Stimulated activated CD4-positive, alpha-beta T cell treated with anti-CD3 and anti-CD28 coated beads, Interleukin-4, amount 100 ng/mL, for 24 hours (primary cell): ENCODE data around the gene SPTAN1.

Source experiments
- DNase-seq: peaks from one replicate; pipeline ENCODE4 v3.0.0-alpha.2; 2020

SPTAN1 gene

DNA sequence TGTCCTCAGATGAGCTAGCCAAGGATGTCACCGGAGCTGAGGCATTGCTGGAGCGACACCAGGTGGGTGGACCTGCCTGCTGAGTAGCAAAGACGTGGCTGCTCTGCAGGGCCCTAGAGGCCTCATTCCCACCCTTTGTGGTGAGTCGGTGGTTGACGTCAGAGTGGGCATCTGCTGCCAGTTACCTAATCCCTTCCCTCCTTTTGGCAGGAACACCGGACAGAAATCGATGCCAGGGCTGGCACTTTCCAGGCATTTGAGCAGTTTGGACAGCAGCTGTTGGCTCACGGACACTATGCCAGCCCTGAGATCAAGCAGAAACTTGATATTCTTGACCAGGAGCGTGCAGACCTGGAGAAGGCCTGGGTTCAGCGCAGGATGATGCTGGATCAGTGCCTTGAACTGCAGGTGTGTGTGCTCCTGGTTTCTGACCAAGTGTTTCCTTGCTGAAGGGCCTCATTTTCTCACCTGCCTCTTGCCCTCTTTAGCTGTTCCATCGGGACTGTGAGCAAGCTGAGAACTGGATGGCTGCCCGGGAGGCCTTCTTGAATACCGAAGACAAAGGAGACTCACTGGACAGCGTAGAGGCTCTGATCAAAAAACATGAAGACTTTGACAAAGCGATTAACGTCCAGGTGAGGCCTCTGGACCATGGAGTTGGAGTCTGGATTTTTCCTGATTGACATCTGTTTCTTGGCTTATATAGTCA lies 55.4 kb downstream of the SPTAN1 start:
- DNase-seq, result no peak

DNA sequence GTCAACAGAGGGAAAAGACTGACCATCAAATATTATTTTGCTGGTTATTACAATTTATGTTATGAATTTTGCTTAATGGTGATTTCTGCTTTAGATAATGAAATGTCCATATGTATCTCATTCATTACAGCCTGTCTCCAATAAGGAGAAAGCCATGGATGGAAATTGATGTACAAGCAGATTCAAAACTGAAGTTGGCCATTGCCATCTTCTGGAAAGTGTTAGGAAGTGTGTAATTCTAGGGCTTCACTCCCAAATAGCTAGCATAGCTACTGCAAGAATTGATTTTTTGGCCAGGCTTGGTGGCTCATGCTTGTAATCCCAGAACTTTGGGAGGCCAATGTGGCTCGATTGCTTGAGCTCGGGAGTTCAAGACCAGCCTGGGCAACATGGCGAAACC lies 58.5 kb downstream of the SPTAN1 start:
- no peak for DNase-seq

DNA sequence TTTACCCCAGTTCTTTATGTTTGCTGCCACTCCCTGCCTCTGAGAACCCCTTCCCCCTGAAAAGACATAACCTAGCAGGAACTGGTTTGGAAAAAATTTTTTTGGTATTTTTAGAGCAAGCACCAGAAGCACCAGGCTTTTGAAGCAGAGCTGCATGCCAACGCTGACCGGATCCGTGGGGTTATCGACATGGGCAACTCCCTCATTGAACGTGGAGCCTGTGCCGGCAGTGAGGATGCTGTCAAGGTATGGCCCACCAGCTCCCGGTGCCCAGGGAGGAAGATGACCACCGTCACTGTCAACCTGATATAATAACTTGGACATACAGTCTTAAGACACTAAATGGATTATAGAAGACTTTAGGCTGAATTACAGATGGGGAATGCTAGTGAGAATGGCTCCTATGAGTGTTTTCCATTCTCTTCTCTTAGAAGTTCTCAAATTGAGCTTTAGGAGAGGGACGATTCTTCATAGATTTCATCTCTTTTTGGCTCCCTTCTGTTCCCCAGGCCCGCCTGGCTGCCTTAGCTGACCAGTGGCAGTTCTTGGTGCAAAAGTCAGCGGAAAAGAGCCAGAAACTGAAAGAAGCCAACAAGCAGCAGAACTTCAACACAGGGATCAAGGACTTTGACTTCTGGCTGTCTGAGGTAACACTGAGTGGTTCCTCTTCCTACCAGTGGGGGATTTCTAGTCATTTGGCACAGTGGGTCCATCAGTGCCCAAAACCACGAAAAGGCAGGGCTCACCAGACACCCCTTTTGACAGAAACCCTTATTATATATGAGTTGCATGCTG lies 59.4 kb downstream of the SPTAN1 start:
- DNase-seq, result no peak

DNA sequence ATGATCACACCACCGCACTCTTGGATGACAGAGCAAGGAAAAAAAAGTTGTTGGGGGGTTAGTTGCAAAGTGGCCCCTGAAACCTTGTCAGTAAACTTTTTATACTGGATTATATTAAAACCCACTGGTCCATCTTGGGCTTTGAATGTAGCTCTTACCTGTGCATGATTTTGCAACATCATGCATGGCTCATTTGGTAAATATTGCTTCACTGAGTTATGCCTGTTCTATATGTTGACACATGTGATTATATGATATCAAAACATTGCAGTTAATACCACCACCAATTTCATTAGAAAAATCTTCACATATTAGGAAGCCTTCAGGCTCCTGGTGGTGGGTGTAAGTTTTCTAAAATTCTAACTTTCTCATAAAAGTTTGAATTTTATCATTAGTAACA lies 62.3 kb downstream of the SPTAN1 start:
- DNase-seq, result no peak

DNA sequence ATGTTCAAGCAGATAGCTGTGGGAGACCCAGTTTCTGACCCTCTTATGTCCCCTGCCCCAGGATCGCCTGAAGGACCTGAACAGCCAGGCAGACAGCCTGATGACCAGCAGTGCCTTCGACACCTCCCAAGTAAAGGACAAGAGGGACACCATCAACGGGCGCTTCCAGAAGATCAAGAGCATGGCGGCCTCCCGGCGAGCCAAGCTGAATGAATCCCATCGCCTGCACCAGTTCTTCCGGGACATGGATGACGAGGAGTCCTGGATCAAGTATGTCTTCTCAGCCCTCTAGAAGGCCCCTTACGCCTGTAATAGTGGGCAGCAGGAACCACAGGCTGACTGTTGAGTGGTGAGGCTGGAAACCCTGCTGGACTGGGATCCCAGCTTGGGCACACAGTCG lies 63.2 kb downstream of the SPTAN1 start:
- no peak for DNase-seq

DNA sequence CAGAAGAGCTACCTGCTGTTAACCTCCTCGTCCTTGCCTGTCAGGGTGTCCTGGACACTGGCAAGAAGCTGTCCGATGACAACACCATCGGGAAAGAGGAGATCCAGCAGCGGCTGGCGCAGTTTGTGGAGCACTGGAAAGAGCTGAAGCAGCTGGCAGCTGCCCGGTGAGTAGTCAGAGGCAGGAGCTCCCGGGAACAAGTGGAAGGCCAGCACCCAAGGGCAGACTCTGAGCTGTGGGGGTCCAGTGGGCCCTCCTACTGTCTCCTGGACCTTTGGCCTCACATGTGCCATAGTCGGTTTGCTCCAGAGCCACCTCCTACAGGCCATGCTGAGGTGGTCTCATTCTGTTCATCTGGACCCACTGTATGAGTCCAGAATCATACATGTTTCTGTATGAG lies 65.6 kb downstream of the SPTAN1 start:
- DNase-seq, result no peak

DNA sequence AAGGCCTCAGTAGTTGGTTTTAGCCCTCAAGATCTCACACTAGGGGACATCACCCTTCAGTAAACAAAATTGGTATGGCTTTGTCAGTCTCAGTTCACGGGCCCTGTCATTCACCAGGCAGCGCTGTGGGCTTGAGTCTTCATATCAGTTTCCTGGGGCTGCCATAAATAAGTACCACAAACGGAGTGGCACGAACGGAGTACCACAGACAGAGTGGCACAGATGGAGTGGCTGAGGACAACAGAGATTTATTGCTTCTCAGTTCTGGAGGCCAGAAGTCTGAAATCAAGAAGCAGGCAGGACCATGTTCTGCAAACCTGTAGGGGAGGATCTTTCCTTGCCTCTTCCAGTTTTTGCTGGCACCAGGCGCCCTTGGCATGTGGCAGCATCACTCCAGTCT lies 66.7 kb downstream of the SPTAN1 start:
- DNase-seq, result no peak

DNA sequence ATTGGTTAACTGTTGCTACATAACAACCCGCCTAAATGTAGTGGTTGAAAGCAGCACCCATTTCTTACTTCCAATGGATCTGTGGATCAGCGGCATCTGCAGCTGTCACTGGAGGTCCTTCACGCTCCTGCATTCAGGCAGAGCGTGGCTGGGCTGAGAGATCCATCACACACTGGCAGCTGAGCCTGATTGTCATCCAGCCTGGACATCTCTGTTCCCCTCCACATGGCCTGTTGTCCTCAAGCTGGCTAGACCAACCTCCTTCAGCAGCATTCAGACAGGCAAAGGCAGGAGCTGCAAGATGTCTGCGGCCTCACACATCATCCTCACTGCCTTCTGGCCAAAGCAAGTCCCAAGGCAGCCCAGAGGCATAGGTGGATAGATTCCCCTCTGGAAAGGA lies 67.4 kb downstream of the SPTAN1 start:
- no peak for DNase-seq

DNA sequence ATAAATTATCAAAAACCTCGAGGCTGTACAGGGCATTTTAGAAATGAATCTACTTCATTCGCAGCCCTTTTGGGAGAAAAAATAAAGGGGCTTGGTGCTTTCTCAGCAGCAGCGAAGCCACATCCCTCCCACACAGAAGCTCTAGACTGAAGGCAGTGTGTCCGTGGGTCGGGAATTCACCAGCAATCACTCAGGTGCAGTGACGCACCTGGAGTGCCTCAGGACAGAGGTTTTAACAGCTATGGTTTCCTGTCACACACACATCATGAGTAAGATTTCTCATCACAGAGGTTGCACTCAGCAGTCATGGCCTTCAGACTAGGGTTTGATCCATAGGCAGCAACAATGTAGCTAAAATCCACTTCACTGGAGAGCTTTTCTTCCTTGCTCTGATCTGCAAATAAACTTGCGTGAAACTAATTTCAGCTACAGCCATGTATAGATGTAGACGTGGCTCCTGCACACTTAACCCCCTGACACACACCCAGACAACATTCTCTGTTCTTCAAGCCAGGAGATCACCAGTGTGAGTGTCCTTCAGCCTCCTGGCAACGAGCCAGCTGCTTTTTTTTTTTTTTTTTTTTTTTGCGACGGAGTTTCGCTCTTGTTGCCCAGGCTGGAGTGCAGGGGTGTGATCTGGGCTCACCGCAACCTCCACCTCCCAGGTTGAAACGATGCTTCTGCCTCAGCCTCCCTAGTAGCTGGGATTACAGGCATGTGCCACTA lies 69.5 kb downstream of the SPTAN1 start:
- no peak for DNase-seq

DNA sequence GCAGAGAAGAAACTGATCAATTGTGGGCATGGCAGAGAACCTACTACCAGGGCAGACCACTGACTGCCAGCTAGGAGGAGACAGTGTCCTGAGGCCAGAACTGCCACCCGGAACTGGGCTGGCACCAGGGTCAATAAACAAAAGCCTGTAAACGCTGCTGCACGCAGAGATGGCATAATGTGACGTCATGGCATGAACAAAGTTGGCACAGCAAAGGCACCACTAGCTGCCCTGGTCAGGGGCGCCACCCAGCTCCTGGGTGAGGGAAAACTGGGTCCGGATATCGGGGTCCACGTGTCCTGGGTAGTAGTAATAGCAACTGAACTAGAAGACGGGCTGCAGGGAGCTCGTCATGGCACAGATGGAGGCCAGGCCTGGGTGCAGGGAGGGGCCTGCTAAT lies 72.2 kb downstream of the SPTAN1 start:
- no peak for DNase-seq

DNA sequence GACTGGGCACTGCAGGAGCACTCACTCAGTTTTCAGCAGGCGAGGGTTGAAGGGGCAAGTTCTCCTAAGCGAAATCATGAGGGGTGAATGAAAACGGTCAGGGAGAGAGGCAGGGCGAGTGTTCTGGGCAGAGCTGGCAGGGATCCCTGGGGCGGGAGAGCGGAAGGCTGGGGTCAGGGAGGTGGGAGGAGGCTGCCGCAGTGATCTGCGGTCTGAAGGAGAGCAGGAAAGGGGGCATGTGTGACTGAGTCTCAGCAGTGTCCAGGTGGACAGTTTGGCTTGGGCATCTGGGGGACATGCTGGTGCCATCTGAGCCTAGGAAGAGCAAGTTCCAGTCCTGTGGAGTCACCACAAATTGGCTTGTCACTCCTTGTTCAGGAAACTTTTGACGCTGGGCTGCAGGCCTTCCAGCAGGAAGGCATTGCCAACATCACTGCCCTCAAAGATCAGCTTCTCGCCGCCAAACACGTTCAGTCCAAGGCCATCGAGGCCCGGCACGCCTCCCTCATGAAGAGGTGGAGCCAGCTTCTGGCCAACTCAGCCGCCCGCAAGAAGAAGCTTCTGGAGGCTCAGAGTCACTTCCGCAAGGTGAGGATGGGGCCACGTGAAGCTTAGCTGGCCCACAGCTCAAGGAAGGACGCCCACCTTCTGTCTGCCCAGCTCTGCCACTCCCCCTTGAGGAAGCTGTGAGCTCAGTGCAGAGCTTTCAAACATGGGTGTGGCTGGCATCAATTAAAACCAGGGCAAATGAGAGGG lies 73.2 kb downstream of the SPTAN1 start:
- no peak for DNase-seq

DNA sequence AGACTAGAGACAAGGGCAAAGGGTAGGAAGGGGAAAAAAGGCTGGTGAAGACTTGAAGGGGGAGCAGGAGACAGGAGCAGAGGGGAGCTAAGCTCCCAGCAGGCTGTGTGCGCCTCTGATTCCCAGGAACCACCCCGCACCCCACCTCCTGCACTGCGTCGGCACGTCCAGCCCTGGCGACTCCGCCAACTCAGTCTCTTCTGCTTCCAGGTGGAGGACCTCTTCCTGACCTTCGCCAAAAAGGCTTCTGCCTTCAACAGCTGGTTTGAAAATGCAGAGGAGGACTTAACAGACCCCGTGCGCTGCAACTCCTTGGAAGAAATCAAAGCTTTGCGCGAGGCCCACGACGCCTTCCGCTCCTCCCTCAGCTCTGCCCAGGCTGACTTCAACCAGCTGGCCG lies 73.8 kb downstream of the SPTAN1 start:
- DNase-seq, result no peak

DNA sequence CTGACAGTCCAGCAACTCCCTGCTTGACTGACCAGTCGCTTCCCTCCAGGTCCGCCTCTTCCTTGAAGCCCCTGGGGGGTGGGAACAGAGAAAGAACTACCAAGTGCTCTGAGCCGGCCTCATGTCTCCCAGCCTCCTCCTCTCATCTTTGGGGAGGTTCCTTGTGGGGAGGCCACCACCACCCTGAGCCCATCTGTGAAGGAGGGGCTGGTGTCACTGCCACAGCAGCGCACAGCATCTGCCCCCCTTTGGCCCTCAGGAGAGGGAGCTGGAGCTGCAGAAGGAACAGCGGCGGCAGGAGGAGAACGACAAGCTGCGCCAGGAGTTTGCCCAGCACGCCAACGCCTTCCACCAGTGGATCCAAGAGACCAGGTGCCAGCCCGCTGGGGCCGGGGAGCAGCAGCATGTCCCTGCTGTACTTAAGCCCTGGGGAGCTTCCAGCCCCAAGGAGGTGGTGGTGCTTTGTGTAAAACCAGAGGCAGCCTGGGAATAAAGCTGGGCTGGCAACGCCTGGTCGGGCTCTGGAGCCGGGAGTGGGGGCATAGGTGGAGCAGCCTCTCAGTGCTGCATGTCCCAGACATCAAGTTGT lies 74.8 kb downstream of the SPTAN1 start:
- DNase-seq, result no peak

DNA sequence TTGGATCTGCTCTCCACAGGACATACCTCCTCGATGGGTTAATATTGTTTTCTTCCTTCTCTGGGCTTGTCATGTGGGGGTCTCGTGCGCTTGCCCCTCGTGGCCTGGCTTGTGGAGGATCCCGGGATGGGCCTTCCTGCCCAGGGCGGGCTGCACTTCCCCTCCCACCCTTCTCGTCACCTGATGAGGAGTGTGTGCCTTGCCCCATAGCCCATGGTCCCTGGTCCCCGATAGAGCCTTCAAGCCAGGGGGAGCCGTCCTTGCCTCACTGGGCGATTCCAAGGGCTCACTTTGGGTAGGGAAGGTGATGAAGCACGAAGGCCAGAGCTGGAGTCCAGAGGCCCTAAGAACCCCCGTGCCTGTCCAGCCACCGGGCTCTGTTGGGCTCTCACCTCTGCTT lies 75.5 kb downstream of the SPTAN1 start:
- no peak for DNase-seq

DNA sequence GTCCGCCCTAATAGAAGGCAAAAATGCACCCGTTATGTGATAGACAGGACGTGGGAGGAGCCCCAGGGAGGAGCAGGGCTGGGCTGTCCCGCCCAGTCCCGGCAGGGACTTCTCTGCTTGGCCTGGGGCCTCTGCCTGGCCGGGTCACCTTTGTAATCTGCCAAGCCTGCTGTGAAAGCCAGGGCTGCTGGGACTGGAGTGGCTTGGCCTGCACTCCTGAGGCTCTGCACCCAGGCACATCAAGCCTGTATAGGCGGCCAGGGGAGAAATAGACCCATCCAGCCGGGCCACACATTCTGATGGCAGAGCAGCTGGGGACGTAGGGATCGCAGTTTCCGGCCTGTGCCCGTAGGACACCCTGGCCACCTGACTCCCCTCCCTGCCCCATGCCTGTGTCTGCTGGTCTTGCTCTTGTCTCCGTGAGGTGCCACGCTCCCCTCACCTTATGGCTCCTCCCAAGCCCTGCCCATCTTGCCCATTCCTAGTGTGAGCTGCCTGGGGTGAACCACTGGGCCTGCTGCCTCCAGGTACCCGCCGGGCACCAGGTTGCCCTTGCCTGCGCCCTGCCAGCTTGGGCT lies 76.2 kb downstream of the SPTAN1 start:
- DNase-seq, result no peak

DNA sequence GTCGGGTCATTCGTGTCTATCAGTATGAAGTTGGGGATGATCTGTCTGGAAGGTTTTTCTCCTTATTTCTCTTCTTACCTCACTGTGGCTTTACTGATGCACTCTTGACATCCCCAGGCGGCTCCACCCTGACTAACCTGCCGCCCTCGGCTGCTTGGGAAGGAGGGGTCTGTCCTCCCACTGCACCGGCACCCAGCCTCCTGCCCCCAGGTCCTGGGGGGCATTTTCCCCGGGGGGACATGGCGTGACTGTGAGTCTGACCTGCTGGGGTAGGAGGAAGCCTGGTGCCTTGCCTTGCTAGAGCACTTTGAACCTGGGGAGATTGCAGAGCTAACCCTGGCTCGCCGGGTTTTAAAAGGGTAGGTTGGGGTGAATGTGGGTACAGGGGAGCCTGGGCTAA lies 76.7 kb downstream of the SPTAN1 start:
- DNase-seq, result no peak

DNA sequence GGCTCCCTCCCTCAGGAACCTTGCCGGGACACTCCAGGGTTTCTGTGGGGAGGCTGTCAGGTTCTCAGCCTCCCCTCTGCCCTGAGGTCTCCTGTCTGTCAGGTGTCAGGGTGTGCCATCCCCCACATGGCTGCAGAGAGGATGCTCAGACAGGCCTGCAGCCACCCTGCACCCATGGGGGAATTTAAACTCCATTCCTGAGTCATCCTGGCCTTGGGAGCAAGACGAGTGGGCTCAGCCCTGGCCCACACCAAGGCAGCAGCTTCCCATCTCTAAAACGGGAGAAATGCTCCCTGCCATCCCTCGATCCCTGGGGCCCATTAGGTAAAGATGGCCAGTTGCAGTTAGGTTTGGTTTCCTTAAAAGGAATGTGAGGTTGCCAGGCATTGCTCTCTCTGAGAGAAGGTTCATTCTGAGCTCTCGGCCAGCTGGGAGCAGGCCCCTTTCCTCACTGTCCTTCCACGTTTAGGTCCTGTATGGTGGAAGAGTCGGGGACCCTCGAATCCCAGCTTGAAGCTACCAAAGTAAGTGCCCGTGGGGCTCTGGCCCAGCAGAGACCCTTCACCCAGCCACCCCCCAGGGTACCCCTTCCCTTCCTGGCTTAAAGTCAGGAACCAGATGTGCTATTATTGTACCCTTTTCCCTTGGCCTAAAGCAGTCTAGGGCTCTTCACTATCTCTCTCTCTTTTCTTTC lies 77.6 kb downstream of the SPTAN1 start:
- DNase-seq, result no peak

DNA sequence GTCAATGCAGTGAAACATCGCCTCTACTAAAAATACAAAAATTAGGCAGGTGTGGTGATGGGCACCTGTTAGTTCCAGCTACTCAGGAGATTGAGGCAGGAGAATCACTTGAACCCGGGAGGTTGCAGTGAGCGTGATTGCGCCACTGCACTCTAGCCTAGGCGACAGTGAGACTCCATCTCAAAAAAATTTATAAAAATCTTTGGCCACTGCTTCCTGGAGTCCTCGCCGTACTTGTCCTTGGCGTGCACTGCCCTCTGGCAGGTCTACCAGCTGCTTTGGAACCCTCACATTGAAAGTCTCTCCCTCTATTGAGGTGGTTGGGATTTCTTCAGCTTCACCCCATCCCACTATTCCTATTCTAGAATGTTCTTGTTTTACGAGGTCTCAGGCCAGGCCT lies 79.2 kb downstream of the SPTAN1 start:
- DNase-seq, result no peak

DNA sequence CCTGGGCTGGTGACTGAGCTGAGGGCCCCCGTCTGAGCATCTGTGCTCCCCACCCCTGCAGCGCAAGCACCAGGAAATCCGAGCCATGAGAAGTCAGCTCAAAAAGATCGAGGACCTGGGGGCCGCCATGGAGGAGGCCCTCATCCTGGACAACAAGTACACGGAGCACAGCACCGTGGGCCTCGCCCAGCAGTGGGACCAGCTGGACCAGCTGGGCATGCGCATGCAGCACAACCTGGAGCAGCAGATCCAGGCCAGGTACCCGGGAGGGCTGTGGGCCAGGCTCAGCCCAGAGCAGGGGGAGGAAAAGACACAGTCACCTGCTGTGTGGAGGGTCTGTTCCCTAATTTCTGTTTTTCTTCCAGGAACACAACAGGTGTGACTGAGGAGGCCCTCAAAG lies 79.7 kb downstream of the SPTAN1 start:
- no peak for DNase-seq

DNA sequence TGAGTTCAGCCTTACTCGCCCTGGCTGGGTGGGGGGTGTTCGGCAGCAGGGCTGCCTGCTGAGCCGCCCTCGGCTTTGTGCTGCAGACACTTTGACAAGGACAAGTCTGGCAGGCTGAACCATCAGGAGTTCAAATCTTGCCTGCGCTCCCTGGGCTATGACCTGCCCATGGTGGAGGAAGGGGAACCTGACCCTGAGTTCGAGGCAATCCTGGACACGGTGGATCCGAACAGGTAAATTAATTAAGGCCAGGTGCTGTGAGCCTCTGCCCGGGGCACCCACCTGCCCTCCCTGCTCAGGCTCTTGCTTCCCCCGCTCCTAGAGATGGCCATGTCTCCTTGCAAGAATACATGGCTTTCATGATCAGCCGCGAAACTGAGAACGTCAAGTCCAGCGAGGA lies 80.1 kb downstream of the SPTAN1 start:
- DNase-seq, result no peak

DNA sequence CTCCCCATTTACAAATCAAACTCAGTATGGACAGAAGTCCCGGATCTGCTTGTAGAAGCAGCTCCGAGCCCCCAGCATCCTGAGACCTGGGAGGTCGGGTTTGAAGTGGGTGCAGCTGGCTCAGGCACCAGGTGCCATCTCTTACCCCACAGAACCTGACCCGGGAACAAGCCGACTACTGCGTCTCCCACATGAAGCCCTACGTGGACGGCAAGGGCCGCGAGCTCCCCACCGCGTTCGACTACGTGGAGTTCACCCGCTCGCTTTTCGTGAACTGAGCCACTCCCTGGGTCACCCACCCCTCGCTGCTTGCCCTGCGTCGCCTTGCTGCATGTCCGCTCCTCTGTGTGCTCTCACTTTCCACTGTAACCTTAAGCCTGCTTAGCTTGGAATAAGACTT lies 80.7 kb downstream of the SPTAN1 start:
- no peak for DNase-seq

DNA sequence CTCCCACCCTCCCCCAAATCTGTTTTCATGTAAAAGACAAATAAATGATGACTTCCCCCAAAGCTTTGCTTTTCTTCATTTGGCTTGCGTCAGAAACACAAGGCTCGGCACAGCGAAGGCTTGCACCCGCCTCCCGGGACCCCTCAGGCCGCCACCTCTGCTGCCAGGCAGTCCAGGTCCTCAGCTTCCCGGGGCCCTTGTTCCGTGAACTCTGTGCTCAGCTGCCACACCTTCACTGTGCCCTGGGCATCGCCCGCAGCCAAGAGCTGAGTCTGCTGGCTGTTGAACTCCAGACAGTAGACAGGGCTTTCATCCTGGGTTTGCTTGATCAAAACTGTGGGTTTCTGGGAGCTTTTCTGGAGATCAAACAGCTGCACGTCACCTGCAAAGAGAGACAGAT lies 81.2 kb downstream of the SPTAN1 start:
- DNase-seq, result no peak
